Right renal cortex interstitium (tissue), 3 donors: ENCODE data around the gene WASF1. TPM values are rescaled to one million over a fixed set of nuclear protein-coding genes. Genes with fewer than 3 reads are reported as not detected.
A peak's percentile ranks its signal among the peaks of the same experiment; 100 is the strongest.
"Not testable (repeated sequence)": the region's sequence is repeated elsewhere in the genome, so short reads cannot be mapped to it uniquely, and the experiment has no call there.

Source experiments
- DNase-seq, 3 donors: peaks; one replicate each; pipeline ENCODE4 v3.0.0-alpha.2; 2013; ENCODE audit warnings: low read depth in 3 of 3, low spot score in 2 of 3
- polyA plus RNA-seq, 3 donors: library from polyadenylated mRNA; unstranded; fragments of 120-200 nt; gene quantifications; one replicate each; pipeline ENCODE4 v1.2.1, GENCODE V29; 2013; ENCODE audit not compliant: insufficient read length in 3 of 3

The WASF1 gene
- polyA plus RNA-seq, 3 donors: 49.0 to 58.2 (median 49.6) TPM

DNA sequence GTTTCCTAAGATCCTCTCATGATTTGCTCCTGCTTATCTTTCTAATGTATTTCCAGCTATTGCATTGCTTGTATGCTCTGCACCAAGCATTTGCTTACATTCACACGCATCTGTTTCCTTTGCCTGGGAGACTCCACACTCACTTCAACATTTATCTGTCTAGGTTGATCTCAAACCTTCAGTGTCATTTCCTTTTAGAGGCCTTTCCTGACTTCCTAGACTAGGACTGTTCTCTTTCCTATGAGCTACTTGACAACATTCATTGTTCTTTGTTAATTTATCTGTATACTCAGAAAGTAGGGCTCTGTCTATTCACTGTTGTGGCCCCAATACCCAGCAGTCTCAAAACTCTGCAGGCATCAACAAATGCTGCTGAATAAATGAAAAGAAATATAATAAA is 84.4 kb downstream of the WASF1 start:
- DNase-seq: no peak

DNA sequence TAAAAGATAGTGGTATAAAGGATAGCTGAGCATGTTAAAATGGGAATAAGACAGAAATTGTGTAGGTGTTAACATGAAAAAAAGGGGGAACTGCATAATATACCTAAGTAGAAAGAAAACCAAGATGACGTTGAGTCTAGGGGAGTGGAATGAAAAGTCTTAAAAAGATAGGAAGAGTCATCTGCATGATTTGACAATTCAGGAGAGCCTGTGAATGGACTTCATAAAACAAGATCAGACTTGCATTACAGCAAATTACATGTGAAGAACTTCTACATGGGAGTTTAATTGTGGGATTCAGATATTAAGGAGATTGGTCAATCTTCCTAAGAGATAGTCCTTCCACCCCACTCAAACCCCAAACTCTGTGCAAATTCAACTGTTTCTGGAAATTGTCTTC is 85.5 kb downstream of the WASF1 start:
- no peak for DNase-seq

GRCh38 chr6:110090876-110091275 is 88.6 kb downstream of the WASF1 start:
- no peak for DNase-seq

DNA sequence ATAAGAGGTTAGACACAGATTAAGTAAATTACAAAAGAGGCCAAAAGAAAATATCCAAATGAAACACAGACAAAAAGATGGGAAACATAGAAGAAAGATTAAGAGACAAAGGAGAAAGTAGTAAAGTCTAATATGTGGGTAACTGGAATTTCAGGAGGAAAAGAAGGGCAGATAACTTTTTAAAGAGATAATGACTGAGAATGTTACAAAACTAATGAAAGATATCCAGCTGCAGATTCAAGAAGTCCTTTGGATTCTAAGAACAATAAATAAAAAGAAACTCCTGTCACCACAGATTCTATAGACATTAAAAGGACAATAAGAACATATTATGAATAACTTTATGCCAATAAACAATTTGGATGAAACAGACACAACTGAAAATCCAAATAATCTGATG is 90.1 kb downstream of the WASF1 start:
- no peak for DNase-seq

- DNase-seq: no peak
These were observed 94.2 kb downstream of the WASF1 start for GRCh38 chr6:110085285-110085684.

DNA sequence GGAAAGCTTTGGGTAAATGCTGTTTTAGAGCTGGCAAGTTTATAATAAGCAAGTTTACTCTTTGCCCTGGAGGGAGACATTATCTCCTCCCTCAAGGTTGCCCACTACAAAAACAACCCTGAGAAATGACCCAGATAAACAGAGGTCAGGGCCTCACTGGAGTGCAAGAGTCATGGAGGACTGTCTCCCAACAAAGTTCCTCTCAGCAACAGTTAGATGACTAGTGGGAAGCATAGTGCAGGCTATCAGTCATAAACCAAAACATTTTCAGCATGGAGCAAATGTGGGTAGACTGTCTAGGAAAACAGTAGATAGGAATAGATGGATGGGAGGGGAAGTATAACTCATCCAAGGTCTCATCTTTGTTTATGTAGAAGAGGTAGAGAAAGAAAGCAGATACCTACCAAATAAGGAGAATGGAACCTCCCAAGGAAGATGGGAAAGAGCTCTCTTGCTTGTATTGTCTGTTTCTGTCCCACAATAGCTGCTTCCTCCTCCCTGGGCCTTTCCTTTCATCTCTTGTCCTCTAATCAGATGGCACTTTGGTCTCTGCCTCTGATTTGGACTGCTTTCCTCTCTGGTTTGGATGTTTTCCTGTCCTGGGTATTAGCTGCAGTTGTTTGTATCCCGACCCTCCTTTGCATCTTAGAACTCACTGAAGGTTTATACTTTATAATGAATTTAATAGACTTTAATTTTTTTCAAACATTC is 95.4 kb downstream of the WASF1 start:
- no peak for DNase-seq

GRCh38 chr6:110075406-110075805 is 104.1 kb downstream of the WASF1 start:
- no peak for DNase-seq

DNA sequence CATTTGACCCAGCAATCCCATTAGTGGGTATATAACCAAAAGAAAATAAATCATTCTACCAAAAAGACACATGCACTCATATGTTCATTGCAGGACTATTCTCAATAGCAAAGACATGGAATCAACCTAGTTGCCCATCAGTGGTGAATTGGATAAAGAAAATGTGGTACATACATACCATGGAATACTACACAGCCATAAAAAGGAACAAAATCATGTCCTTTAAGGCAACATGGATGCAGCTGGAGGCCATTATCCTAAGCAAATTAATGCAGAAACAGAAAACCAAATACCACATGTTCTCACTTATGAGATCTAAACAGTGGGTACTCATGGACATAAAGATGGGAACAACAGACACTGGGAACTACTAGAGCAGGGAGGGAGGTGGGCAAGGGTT is 106.0 kb downstream of the WASF1 start:
- not testable (repeated sequence) for DNase-seq

- DNase-seq: no peak
These were observed 110.9 kb downstream of the WASF1 start for GRCh38 chr6:110068592-110068967.

- DNase-seq: no peak
These were observed 111.5 kb downstream of the WASF1 start for GRCh38 chr6:110067837-110068591.

DNA sequence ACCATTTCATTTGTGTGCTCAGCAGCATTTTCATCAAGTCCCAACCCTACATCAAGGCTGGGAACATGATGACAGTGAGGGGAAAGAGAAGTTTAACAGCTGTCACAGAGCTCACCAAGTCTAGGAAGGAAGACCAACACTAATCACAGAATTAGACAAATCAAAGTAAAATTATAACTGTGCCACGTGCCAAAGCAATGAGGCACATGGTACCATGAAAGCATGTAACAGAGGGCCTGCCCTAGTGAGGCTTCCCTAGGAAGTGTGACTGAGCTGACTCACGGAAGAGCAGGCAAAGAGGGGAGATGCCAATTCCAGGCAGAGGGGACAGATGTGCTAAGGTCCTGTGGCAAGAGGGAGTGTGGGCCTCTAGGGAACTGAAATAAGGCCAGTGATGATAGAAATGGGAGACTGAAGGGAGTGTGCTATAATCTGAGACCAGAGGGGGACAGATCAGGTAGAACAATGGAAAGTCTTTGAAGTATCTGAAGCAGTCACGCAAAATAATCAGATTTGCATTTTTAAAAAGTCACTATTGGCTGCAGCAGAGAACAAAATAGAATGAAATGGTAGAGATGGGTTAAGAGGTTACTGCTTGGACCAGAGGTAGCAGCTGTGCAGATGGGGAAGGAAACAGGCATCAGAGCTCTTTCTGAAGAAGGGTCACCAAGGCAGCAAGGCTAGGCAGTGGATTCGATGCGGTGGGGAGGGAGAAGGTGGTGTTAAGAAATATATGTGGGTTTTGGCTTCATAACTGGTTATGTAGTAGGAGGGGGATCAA is 114.5 kb downstream of the WASF1 start:
- no peak for DNase-seq

- DNase-seq: no peak
These were observed 115.7 kb downstream of the WASF1 start for GRCh38 chr6:110063594-110064263.

- DNase-seq: no peak
These were observed 124.1 kb downstream of the WASF1 start for GRCh38 chr6:110055387-110055735.

- DNase-seq: no peak
These were observed 124.6 kb downstream of the WASF1 start for GRCh38 chr6:110054664-110055386.

DNA sequence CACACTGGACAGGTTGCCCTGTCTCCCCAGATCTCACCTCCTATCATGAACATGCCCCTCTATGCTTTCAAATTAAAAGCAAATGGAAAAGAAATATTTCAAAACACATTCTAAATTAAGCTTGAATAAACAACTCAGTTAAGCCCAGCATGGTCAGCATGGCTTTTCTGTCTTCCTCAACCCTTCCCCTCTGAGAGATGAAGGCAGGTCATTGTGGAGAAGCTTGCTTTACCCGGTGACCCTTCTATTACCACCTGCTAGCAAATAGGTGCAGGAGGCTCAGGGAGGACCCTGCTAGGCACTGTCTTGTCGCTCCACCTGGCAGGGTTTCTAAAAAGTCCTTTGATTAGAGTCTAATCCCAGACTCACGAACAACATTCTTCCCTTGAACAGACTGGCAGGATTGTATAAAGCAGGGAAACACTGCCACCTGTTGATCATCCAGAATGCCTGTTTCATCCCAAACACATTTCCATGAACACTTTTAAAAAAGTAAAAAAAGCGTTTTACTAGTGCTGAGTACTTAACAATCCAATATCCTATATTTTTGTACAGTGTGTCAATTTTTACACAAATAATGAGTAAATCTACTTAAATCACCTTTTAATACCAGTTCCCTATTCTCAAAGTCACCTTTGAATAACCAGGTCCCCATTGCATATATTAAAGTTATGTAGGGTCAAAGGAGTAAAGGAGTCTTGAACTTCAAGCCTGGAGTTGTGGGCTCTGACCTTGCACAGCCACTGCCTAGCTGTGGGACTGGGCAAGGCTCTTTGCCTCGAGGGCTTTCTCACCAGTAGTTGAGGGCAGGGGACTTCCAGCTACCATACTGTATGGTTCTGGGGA is 125.9 kb downstream of the WASF1 start:
- DNase-seq: peak in 2 of 3 donors; percentile 29 to 51

DNA sequence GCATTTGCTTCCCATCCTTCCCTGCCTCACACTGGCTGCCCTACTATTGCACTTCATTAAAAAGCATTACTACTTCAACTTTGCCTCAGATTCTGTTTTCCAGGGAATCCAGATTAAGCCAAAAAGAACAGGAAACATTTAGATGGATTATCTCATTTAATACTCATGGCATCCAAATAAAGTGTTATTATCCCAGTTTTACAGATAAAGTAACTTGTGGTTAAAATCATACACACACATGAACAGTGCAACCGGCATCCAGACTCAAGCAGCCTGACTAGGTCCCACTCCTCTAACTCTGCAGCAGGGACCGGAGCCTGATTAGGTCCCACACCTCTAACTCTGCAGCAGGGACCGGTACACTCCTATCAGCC is 129.0 kb downstream of the WASF1 start:
- DNase-seq: no peak
